ENCODE results near the gene ADGRG3.

ADGRG3 gene

DNA sequence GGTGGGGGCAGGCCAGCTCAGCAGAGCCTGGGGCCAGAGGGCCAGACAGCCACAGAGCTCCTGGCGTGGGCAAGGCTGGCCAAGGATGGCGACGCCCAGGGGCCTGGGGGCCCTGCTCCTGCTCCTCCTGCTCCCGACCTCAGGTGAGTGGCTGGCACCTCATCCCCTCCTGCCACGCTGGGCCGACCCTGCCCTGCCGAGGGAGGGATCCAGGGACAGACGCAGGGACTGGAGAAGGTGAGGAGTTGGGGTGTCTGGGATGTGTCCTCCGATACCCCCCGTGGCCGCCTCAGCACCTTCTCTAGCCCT lies at the start of gene ADGRG3:
TSS of gene ADGRG3 (plus strand) at position 44 of the 309 bp plus-strand sequence. CDS start at position 86, 42 bp downstream.
- H3K9me3 ChIP-seq (ENCODE audit: control insufficient read depth in 1 of 2, low read length in 2 of 2) = no peaks in the 10 kb centered on the region
- H3K27me3 ChIP-seq (ENCODE audit: low read depth, low read length) = no peaks in the 10 kb centered on the region
- H3K4me1 ChIP-seq (ENCODE audit: control insufficient read depth in 1 of 2, insufficient read depth in 2 of 2, low read length in 2 of 2) = no peaks in the 10 kb centered on the region
- H3K4me3 ChIP-seq (ENCODE audit: low read depth in 1 of 2, low read length in 2 of 2) = no peak within 1 kb of the TSS
- no peak within 1 kb of the TSS for H3K27ac ChIP-seq (ENCODE audit: low read length)
- no peaks in the 10 kb centered on the region for H3K36me3 ChIP-seq (ENCODE audit: control insufficient read depth in 1 of 2, insufficient read depth in 2 of 2, low read length in 2 of 2)

GRCh38 chr16:57619133-57619605 lies 48.9 kb upstream of the ADGRG3 start:
- no peak overlapping the region for H3K4me3 ChIP-seq (ENCODE audit: low read depth in 1 of 2, low read length in 2 of 2)
- no peaks in the 10 kb centered on the region for H3K9me3 ChIP-seq (ENCODE audit: control insufficient read depth in 1 of 2, low read length in 2 of 2)
- peaks cover 0 to 6% of the 10 kb centered on the region in 2 donors for H3K4me1 ChIP-seq (ENCODE audit: control insufficient read depth in 1 of 2, insufficient read depth in 2 of 2, low read length in 2 of 2)
- H3K27me3 ChIP-seq (ENCODE audit: low read depth, low read length) = no peaks in the 10 kb centered on the region
- no peaks in the 10 kb centered on the region for H3K36me3 ChIP-seq (ENCODE audit: control insufficient read depth in 1 of 2, insufficient read depth in 2 of 2, low read length in 2 of 2)
- H3K27ac ChIP-seq (ENCODE audit: low read length) = no peak overlapping the region

- no peak overlapping the region for H3K4me3 ChIP-seq (ENCODE audit: low read depth in 1 of 2, low read length in 2 of 2)
- H3K27ac ChIP-seq (ENCODE audit: low read length) = no peak overlapping the region
- H3K27me3 ChIP-seq (ENCODE audit: low read depth, low read length) = no peaks in the 10 kb centered on the region
- H3K36me3 ChIP-seq (ENCODE audit: control insufficient read depth in 1 of 2, insufficient read depth in 2 of 2, low read length in 2 of 2) = no peaks in the 10 kb centered on the region
- H3K9me3 ChIP-seq (ENCODE audit: control insufficient read depth in 1 of 2, low read length in 2 of 2) = no peaks in the 10 kb centered on the region
- peaks cover 0 to 12% of the 10 kb centered on the region in 2 donors for H3K4me1 ChIP-seq (ENCODE audit: control insufficient read depth in 1 of 2, insufficient read depth in 2 of 2, low read length in 2 of 2)
These were observed 48.3 kb upstream of the ADGRG3 start for GRCh38 chr16:57619606-57620334.

GRCh38 chr16:57620335-57621231 lies 47.5 kb upstream of the ADGRG3 start:
- Histone ChIP-seq H3K4me1 (ENCODE audit: control insufficient read depth in 1 of 2, insufficient read depth in 2 of 2, low read length in 2 of 2) (peaks cover 0 to 16% of the 10 kb centered on the region in 2 donors), H3K36me3 (ENCODE audit: control insufficient read depth in 1 of 2, insufficient read depth in 2 of 2, low read length in 2 of 2) (no peaks in the 10 kb centered on the region), H3K4me3 (ENCODE audit: low read depth in 1 of 2, low read length in 2 of 2) (no peak overlapping the region), H3K9me3 (ENCODE audit: control insufficient read depth in 1 of 2, low read length in 2 of 2) (no peaks in the 10 kb centered on the region), H3K27me3 (ENCODE audit: low read depth, low read length) (no peaks in the 10 kb centered on the region), H3K27ac (ENCODE audit: low read length) (no peak overlapping the region)

- Histone ChIP-seq H3K27ac (ENCODE audit: low read length) (no peak overlapping the region), H3K27me3 (ENCODE audit: low read depth, low read length) (no peaks in the 10 kb centered on the region), H3K4me1 (ENCODE audit: control insufficient read depth in 1 of 2, insufficient read depth in 2 of 2, low read length in 2 of 2) (peaks cover 0 to 16% of the 10 kb centered on the region in 2 donors), H3K9me3 (ENCODE audit: control insufficient read depth in 1 of 2, low read length in 2 of 2) (no peaks in the 10 kb centered on the region), H3K4me3 (ENCODE audit: low read depth in 1 of 2, low read length in 2 of 2) (no peak overlapping the region), H3K36me3 (ENCODE audit: control insufficient read depth in 1 of 2, insufficient read depth in 2 of 2, low read length in 2 of 2) (no peaks in the 10 kb centered on the region)
These were observed 46.4 kb upstream of the ADGRG3 start for GRCh38 chr16:57621521-57622271.

- Histone ChIP-seq H3K36me3 (ENCODE audit: control insufficient read depth in 1 of 2, insufficient read depth in 2 of 2, low read length in 2 of 2) (no peaks in the 10 kb centered on the region), H3K27ac (ENCODE audit: low read length) (no peak overlapping the region), H3K9me3 (ENCODE audit: control insufficient read depth in 1 of 2, low read length in 2 of 2) (no peaks in the 10 kb centered on the region), H3K27me3 (ENCODE audit: low read depth, low read length) (no peaks in the 10 kb centered on the region), H3K4me1 (ENCODE audit: control insufficient read depth in 1 of 2, insufficient read depth in 2 of 2, low read length in 2 of 2) (peaks cover 0 to 16% of the 10 kb centered on the region in 2 donors), H3K4me3 (ENCODE audit: low read depth in 1 of 2, low read length in 2 of 2) (no peak overlapping the region)
These were observed 45.5 kb upstream of the ADGRG3 start for GRCh38 chr16:57622361-57623250.

GRCh38 chr16:57623251-57624043 lies 44.7 kb upstream of the ADGRG3 start:
- Histone ChIP-seq H3K9me3 (ENCODE audit: control insufficient read depth in 1 of 2, low read length in 2 of 2) (no peaks in the 10 kb centered on the region), H3K4me1 (ENCODE audit: control insufficient read depth in 1 of 2, insufficient read depth in 2 of 2, low read length in 2 of 2) (peaks cover 0 to 21% of the 10 kb centered on the region in 2 donors), H3K4me3 (ENCODE audit: low read depth in 1 of 2, low read length in 2 of 2) (no peak overlapping the region), H3K36me3 (ENCODE audit: control insufficient read depth in 1 of 2, insufficient read depth in 2 of 2, low read length in 2 of 2) (no peaks in the 10 kb centered on the region), H3K27me3 (ENCODE audit: low read depth, low read length) (no peaks in the 10 kb centered on the region), H3K27ac (ENCODE audit: low read length) (no peak overlapping the region)

- H3K27me3 ChIP-seq (ENCODE audit: low read depth, low read length) = peaks cover under 1% of the 10 kb centered on the region
- no peak overlapping the region for H3K27ac ChIP-seq (ENCODE audit: low read length)
- H3K36me3 ChIP-seq (ENCODE audit: control insufficient read depth in 1 of 2, insufficient read depth in 2 of 2, low read length in 2 of 2) = no peaks in the 10 kb centered on the region
- peaks cover 0 to 23% of the 10 kb centered on the region in 2 donors for H3K4me1 ChIP-seq (ENCODE audit: control insufficient read depth in 1 of 2, insufficient read depth in 2 of 2, low read length in 2 of 2)
- H3K4me3 ChIP-seq (ENCODE audit: low read depth in 1 of 2, low read length in 2 of 2) = no peak overlapping the region
- H3K9me3 ChIP-seq (ENCODE audit: control insufficient read depth in 1 of 2, low read length in 2 of 2) = no peaks in the 10 kb centered on the region
These were observed 43.9 kb upstream of the ADGRG3 start for GRCh38 chr16:57624044-57624688.

DNA sequence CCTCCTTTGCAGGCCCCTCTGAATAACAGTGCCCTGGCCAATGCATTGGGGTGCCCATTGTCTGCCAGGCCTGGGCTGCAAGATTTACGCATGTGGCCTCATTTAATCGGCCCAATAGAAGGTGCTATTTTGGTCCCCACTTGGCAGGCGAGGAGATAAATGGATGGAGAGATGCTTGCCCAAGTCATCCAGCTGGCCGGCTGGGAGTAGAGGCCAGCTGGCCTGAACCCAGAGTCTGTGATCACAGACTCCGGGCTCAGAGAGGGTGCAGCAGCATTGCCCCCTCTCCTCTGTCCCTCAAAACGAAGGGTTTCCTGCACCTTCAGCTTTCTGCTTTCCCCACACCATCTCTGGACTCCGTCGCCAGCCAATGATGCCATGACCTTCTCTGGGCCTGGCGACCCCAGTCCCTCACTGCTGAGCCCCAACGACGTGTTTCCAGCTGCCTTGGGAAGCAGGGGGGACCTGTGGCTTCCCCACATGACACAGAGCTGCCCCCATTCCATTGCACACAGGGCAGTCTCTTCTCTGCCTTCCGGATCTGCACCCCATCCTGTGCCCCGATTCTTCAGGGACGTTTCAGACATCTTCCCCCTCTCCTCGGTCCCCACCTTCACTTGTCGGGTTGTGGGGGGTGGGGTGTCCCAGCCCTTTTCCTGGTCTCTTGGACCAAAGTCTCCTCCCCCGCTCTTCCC lies 43.2 kb upstream of the ADGRG3 start:
- H3K4me3 ChIP-seq (ENCODE audit: low read depth in 1 of 2, low read length in 2 of 2) = no peak overlapping the region
- no peaks in the 10 kb centered on the region for H3K9me3 ChIP-seq (ENCODE audit: control insufficient read depth in 1 of 2, low read length in 2 of 2)
- H3K36me3 ChIP-seq (ENCODE audit: control insufficient read depth in 1 of 2, insufficient read depth in 2 of 2, low read length in 2 of 2) = no peaks in the 10 kb centered on the region
- H3K27ac ChIP-seq (ENCODE audit: low read length) = no peak overlapping the region
- peaks cover 0 to 23% of the 10 kb centered on the region in 2 donors for H3K4me1 ChIP-seq (ENCODE audit: control insufficient read depth in 1 of 2, insufficient read depth in 2 of 2, low read length in 2 of 2)
- peaks cover 7% of the 10 kb centered on the region for H3K27me3 ChIP-seq (ENCODE audit: low read depth, low read length)
